Right cardiac atrium (tissue), 5 donors: ENCODE results near the gene CNTN5. TPM values are rescaled to one million over a fixed set of nuclear protein-coding genes. Genes with fewer than 3 reads are reported as not detected.

ENCODE experiments used
- ATAC-seq, 2 donors: fragments of 200-7000 bp; cut with Tn5 transposase; one replicate each; pipeline versions ENCODE4 v1.8.0 to v1.9.1; 2020; ENCODE audit warnings: moderate library complexity in 2 of 2, mild to moderate bottlenecking in 1 of 2
- DNase-seq, 3 donors: peaks; one replicate each; pipeline ENCODE4 v3.0.0-alpha.2; 2020
- H3K27ac ChIP-seq: one replicate; pipeline ENCODE4 v1.5.1; 2013; ENCODE audit warnings: mild to moderate bottlenecking, low read length, control low read depth, moderate library complexity
- H3K27me3 ChIP-seq: one replicate; pipeline ENCODE4 v1.6.1; 2013; ENCODE audit not compliant: control insufficient read depth, insufficient read depth
- H3K4me1 ChIP-seq: one replicate; pipeline ENCODE4 v1.6.1; 2013; ENCODE audit warnings: low read length; ENCODE audit not compliant: control insufficient read depth, insufficient read depth
- H3K4me3 ChIP-seq: one replicate; pipeline ENCODE4 v1.5.1; 2013; ENCODE audit warnings: low read length, control low read depth
- H3K9me3 ChIP-seq: one replicate; pipeline ENCODE4 v1.6.1; 2013; ENCODE audit warnings: low read length; ENCODE audit not compliant: control insufficient read depth
- WGBS: extraction: QIAGEN DNeasy Blood & Tissue Kit; methylation state at CpG from one replicate; pipeline ENCODE4 v1.1.7; 2013; 5-methylcytosine and 5-hydroxymethylcytosine counted together
- intact Hi-C, 4 donors: fragments of 100-400 bp; cut with DNase I; formaldehyde crosslinking; loops; one replicate each; pipeline versions ENCODE4 v1.11.0 to v1.14.0; 2022 to 2023
- polyA plus RNA-seq: library from polyadenylated mRNA; stranded (reverse); fragments of 200-250 nt; gene quantifications from one replicate; pipeline ENCODE4 v1.2.3, GENCODE V29; 2013
- total RNA-seq, 4 donors: library from RNA; stranded (reverse); fragmentation: NEBNext Ultra II Directional; extraction: Animal tissue kit (Norgen Biotek cat#: 25700); gene quantifications; one replicate each; pipeline ENCODE4 v1.2.1, GENCODE V29; 2021
- donor health status: healthy with polysubstance abuse.
- donor health status: DM: no; HTN: yes; CAD: no.
- donor health status: DM: no; HTN: no; CAD: no.
- donor health status: DM: no; HTN: yes; CAD: no; lungs with severe emphysema.
- donor health status: DM: yes; HTN: yes; CAD: no.

The CNTN5 gene
- total and polyA plus RNA-seq, 5 donors = under 0.01 to 0.09 (median 0.08) TPM; not detected in 2

- Histone ChIP-seq H3K4me1 (no peaks in the 10 kb centered on the region), H3K9me3 (no peaks in the 10 kb centered on the region), H3K27me3 (no peaks in the 10 kb centered on the region), H3K4me3 (no peak overlapping the region), H3K27ac (no peak overlapping the region)
- DNase-seq = no peak
- intact Hi-C loops = no loop called here
- no peak for ATAC-seq
- WGBS = 17% methylated on average over 2 of the region's 2 CpGs
Observed at GRCh38 chr11:99742501-99742900, 721.8 kb downstream of the CNTN5 start.

- Histone ChIP-seq H3K9me3 (no peaks in the 10 kb centered on the region), H3K4me1 (no peaks in the 10 kb centered on the region), H3K27ac (no peak overlapping the region), H3K4me3 (no peak overlapping the region), H3K27me3 (no peaks in the 10 kb centered on the region)
- ATAC-seq (no peak), DNase-seq (no peak)
- intact Hi-C loops = no loop called here
- 64% methylated on average over 2 of the region's 2 CpGs for WGBS
Observed at GRCh38 chr11:99759787-99760186, 739.0 kb downstream of the CNTN5 start.

GRCh38 chr11:99766811-99767210 lies 746.1 kb downstream of the CNTN5 start:
- Histone ChIP-seq H3K9me3 (no peaks in the 10 kb centered on the region), H3K4me3 (no peak overlapping the region), H3K27me3 (no peaks in the 10 kb centered on the region), H3K27ac (no peak overlapping the region), H3K4me1 (no peaks in the 10 kb centered on the region)
- ATAC-seq (no peak), DNase-seq (no peak)
- intact Hi-C loops = no loop called here
- 37% methylated on average over 3 of the region's 3 CpGs for WGBS

GRCh38 chr11:99773646-99774045 lies 752.9 kb downstream of the CNTN5 start:
- Histone ChIP-seq H3K9me3 (no peaks in the 10 kb centered on the region), H3K27ac (no peak overlapping the region), H3K27me3 (no peaks in the 10 kb centered on the region), H3K4me1 (no peaks in the 10 kb centered on the region), H3K4me3 (no peak overlapping the region)
- no peak for DNase-seq
- WGBS = 36% methylated on average over 5 of the region's 5 CpGs
- ATAC-seq = no peak
- intact Hi-C loops = no loop called here

GRCh38 chr11:99781074-99781473 lies 760.3 kb downstream of the CNTN5 start:
- H3K9me3 ChIP-seq = no peaks in the 10 kb centered on the region
- H3K4me1 ChIP-seq = no peaks in the 10 kb centered on the region
- no peaks in the 10 kb centered on the region for H3K27me3 ChIP-seq
- intact Hi-C loops = no loop called here
- H3K4me3 ChIP-seq = no peak overlapping the region
- DNase-seq (no peak), ATAC-seq (no peak)
- H3K27ac ChIP-seq = no peak overlapping the region

GRCh38 chr11:99791354-99791753 lies 770.6 kb downstream of the CNTN5 start:
- intact Hi-C loops = no loop called here
- no peaks in the 10 kb centered on the region for H3K4me1 ChIP-seq
- no peak overlapping the region for H3K27ac ChIP-seq
- no peak overlapping the region for H3K4me3 ChIP-seq
- ATAC-seq (no peak), DNase-seq (no peak)
- WGBS = 28% methylated on average over 2 of the region's 2 CpGs
- no peaks in the 10 kb centered on the region for H3K27me3 ChIP-seq
- no peaks in the 10 kb centered on the region for H3K9me3 ChIP-seq

- 86% methylated on average over 3 of the region's 3 CpGs for WGBS
- DNase-seq (no peak), ATAC-seq (no peak)
- H3K4me3 ChIP-seq = no peak overlapping the region
- intact Hi-C loops = no loop called here
- no peak overlapping the region for H3K27ac ChIP-seq
- no peaks in the 10 kb centered on the region for H3K4me1 ChIP-seq
- H3K9me3 ChIP-seq = no peaks in the 10 kb centered on the region
- no peaks in the 10 kb centered on the region for H3K27me3 ChIP-seq
Observed at GRCh38 chr11:99795999-99796398, 775.2 kb downstream of the CNTN5 start.

- no peaks in the 10 kb centered on the region for H3K27me3 ChIP-seq
- WGBS = 78% methylated on average over 3 of the region's 3 CpGs
- no peak overlapping the region for H3K27ac ChIP-seq
Observed at GRCh38 chr11:99803501-99803900, 782.8 kb downstream of the CNTN5 start.

GRCh38 chr11:99812516-99812915 lies 791.8 kb downstream of the CNTN5 start:
- no peaks in the 10 kb centered on the region for H3K27me3 ChIP-seq
- WGBS = 88% methylated on average over 6 of the region's 6 CpGs
- H3K4me1 ChIP-seq = no peaks in the 10 kb centered on the region
- intact Hi-C loops = no loop called here
- H3K27ac ChIP-seq = no peak overlapping the region
- DNase-seq (no peak), ATAC-seq (no peak)
- H3K9me3 ChIP-seq = no peaks in the 10 kb centered on the region
- H3K4me3 ChIP-seq = no peak overlapping the region

More at GRCh38 chr11:99803501-99803900, 782.8 kb downstream of the CNTN5 start:
- no peak for ATAC-seq
- intact Hi-C loops = no loop called here
- DNase-seq = no peak
- no peaks in the 10 kb centered on the region for H3K4me1 ChIP-seq
- no peak overlapping the region for H3K4me3 ChIP-seq
- H3K9me3 ChIP-seq = peaks cover 2% of the 10 kb centered on the region

- H3K4me1 ChIP-seq = no peaks in the 10 kb centered on the region
- DNase-seq = no peak
- no peaks in the 10 kb centered on the region for H3K27me3 ChIP-seq
- WGBS = 77% methylated on average over 1 of the region's 1 CpG
- H3K9me3 ChIP-seq = no peaks in the 10 kb centered on the region
- ATAC-seq = no peak
- intact Hi-C loops = no loop called here
- no peak overlapping the region for H3K27ac ChIP-seq
- H3K4me3 ChIP-seq = no peak overlapping the region
Observed at GRCh38 chr11:99814021-99814420, 793.3 kb downstream of the CNTN5 start.

- 63% methylated on average over 5 of the region's 5 CpGs for whole genome bisulfite sequencing
- intact Hi-C loops = no loop called here
- DNase-seq = no peak
- H3K4me3 ChIP-seq = no peak overlapping the region
- ATAC-seq = no peak
- H3K27me3 ChIP-seq = no peaks in the 10 kb centered on the region
- no peaks in the 10 kb centered on the region for H3K4me1 ChIP-seq
- H3K27ac ChIP-seq = no peak overlapping the region
- no peaks in the 10 kb centered on the region for H3K9me3 ChIP-seq
Observed at GRCh38 chr11:99814738-99815137, 794.0 kb downstream of the CNTN5 start.

- Histone ChIP-seq H3K4me3 (no peak overlapping the region), H3K27me3 (no peaks in the 10 kb centered on the region), H3K9me3 (no peaks in the 10 kb centered on the region), H3K27ac (no peak overlapping the region), H3K4me1 (no peaks in the 10 kb centered on the region)
- DNase-seq = no peak
- intact Hi-C loops = no loop called here
- no peak for ATAC-seq
Observed at GRCh38 chr11:99818991-99819390, 798.2 kb downstream of the CNTN5 start.
